ENCODE measurements around the gene TPM4.
"Not testable (repeated sequence)": the region's sequence is repeated elsewhere in the genome, so short reads cannot be mapped to it uniquely, and the experiment has no call there.

DNA sequence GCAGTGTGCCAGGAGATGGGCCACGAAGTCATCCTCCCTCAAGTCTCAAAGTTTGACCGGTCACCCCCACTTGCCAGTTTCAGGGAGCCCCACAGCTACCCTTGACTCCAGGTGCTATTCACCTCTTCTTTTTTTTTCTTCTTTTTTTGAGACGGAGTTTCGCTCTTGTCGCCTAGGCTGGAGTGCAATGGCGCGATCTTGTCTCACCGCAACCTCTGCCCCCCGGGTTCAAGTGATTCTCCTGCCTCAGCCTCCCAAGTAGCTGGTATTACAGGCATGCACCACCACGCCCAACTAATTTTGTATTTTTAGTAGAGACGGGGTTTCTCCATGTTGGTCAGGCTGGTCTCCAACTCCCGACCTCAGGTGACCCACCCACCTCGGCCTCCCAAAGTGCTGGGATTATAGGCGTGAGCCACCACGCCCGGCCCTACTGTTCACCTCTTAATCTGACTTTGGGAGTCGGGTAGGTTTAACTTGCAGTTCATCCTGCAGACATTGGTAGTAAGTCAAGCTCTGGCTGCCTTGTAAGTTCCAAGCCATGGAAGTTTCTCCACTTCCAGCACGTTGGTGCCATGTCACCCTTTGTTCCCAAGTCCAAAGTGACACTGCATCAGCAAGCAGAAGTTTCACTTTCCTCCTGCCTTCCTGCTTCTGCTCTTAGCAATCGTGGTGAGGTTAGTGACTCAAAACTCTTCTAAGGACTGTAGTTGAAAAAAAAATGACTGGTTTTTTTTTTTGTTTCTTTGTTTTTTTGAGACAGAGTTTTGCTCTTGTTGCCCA, 43.0 kb downstream of the TPM4 start:
- TF ChIP-seq, protein P1, sequence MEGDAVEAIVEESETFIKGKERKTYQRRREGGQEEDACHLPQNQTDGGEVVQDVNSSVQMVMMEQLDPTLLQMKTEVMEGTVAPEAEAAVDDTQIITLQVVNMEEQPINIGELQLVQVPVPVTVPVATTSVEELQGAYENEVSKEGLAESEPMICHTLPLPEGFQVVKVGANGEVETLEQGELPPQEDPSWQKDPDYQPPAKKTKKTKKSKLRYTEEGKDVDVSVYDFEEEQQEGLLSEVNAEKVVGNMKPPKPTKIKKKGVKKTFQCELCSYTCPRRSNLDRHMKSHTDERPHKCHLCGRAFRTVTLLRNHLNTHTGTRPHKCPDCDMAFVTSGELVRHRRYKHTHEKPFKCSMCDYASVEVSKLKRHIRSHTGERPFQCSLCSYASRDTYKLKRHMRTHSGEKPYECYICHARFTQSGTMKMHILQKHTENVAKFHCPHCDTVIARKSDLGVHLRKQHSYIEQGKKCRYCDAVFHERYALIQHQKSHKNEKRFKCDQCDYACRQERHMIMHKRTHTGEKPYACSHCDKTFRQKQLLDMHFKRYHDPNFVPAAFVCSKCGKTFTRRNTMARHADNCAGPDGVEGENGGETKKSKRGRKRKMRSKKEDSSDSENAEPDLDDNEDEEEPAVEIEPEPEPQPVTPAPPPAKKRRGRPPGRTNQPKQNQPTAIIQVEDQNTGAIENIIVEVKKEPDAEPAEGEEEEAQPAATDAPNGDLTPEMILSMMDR (IDR thresholded peaks at IDR 0.05) = not testable (repeated sequence)
- TF ChIP-seq POLR2A (IDR thresholded peaks at IDR 0.05) = not testable (repeated sequence)

All from body of pancreas (tissue), 4 donors.